A549 (cell line): ENCODE results near the gene SRCAP.

Source experiments
- CBX8 ChIP-seq: fragments of 200-600 bp; sonication (generic); IDR thresholded peaks from 2 replicates; pipeline ENCODE4 v1.6.1; 2016
- CTCF ChIP-seq: fragments of >200 bp; sonication (Bioruptor Twin); formaldehyde crosslinking; IDR thresholded peaks from 3 replicates; pipeline ENCODE4 v1.5.1; 2016
- EP300 ChIP-seq, 2 experiments: fragments of >200 bp; sonication (Bioruptor Twin); formaldehyde crosslinking; IDR thresholded peaks; 2 replicates in 1 of 2; 3 replicates in 1 of 2; pipeline ENCODE4 v1.6.1; 2016 to 2017
- FOSL2 ChIP-seq, 2 experiments: fragments of 450-650 bp in 1 of 2; fragments of >200 bp in 1 of 2; sonication (Bioruptor Twin) in 1 of 2; formaldehyde crosslinking; IDR thresholded peaks; 2 replicates each; pipeline versions ENCODE4 v1.5.0 to v1.6.1; 2016 to 2020; ENCODE audit warnings: mild to moderate bottlenecking in 1 of 2, moderate library complexity in 1 of 2
- POLR2A ChIP-seq: IDR thresholded peaks from 2 replicates; pipeline ENCODE4 v1.6.1; 2012; ENCODE audit warnings: mild to moderate bottlenecking, low read length
- POLR2AphosphoS2 ChIP-seq: conservative IDR thresholded peaks from 2 replicates; pipeline ENCODE4 v1.6.1; 2012; ENCODE audit warnings: low read length, improper control_type of control experiment, inconsistent platforms

GRCh38 chr16:30710971-30711370, 12.0 kb downstream of the SRCAP start:
- no peak for TF ChIP-seq CTCF
- no peak for TF ChIP-seq POLR2AphosphoS2
- TF ChIP-seq FOSL2 (IDR thresholded peaks at IDR 0.05) = no peak
- no peak for TF ChIP-seq FOSL2 (CRISPR knock-in tag; IDR thresholded peaks at IDR 0.05)
- TF ChIP-seq CBX8 = no peak
- TF ChIP-seq POLR2A = no peak
- TF ChIP-seq EP300 (IDR thresholded peaks at IDR 0.05) = no peak
